NCI-H2196 treated with DMSO at 0.1 percent for 48 hours (cell line): ENCODE measurements around the gene SEPTIN10.
"Not testable (repeated sequence)": the region's sequence is repeated elsewhere in the genome, so short reads cannot be mapped to it uniquely, and the experiment has no call there.

Experiments used
- DNase-seq: peaks from one replicate; lab custom pipeline; 2025; ENCODE audit not compliant: unreplicated experiment; lab: John Stamatoyannopoulos, UW

The SEPTIN10 gene

DNA sequence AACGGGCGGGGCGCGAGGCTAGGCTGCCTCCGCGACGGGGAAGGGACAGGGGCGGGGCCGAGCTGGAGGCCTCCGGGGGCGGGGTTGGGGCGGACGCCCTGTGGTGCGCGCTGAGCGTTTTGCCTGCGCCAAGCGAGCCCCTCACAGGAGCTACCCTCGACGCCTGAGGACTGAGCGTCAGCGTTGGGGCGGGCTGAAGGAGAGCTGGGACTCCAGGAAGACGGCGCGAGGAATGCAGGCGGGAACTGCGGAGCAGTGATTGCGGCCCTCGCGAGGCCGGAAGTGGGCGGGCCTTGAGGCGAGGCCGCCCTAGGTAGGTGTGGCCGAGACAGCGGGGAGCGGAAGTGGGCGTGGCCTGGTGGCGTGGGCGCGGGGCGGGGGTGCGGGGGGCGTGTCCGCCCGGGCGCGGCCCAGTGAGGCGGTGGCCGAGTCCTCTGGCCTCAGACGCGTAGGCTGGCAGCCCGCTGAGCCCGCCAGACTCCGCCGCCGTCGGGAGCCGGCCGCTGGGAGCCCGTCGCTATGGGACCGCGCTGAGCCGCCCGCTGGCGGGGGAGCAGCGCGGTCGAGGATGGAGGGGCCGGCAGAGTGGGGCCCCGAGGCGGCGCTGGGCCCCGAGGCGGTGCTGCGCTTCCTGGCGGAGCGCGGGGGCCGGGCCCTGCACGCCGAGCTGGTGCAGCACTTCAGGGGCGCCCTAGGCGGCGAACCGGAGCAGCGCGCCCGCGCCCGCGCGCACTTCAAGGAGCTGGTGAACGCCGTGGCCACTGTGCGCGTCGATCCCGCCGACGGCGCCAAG is at the start of gene SEPTIN10, which contains the start of gene SOWAHC:
SEPTIN10 (minus strand) TSS at position 45 of the 793 bp plus-strand sequence. CDS start 139 bp downstream, outside the sequence.
SOWAHC (plus strand) TSS at position 443 of the 793 bp plus-strand sequence; CDS start at position 569, 126 bp downstream.
- peak; percentile 88 for DNase-seq

DNA sequence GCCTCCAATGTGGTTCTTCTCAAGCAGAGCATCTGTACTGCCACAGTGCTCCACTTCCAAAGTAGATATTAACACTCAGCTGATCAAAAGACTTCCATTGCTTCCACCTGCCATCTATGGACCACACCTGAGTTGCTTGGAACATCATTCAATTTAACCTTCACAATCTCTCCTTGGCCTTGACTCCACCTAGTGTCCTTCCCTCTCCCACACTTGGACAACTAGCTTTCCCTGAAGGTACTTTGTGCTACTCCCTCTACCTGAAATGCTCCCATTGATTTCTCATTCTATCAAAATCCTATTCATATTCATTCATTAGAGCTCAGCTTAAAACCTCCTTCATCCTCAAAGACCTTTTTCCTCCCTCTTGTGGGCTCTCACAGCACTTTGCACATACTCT is 49.1 kb upstream of the SEPTIN10 start:
- DNase-seq, result no peak

DNA sequence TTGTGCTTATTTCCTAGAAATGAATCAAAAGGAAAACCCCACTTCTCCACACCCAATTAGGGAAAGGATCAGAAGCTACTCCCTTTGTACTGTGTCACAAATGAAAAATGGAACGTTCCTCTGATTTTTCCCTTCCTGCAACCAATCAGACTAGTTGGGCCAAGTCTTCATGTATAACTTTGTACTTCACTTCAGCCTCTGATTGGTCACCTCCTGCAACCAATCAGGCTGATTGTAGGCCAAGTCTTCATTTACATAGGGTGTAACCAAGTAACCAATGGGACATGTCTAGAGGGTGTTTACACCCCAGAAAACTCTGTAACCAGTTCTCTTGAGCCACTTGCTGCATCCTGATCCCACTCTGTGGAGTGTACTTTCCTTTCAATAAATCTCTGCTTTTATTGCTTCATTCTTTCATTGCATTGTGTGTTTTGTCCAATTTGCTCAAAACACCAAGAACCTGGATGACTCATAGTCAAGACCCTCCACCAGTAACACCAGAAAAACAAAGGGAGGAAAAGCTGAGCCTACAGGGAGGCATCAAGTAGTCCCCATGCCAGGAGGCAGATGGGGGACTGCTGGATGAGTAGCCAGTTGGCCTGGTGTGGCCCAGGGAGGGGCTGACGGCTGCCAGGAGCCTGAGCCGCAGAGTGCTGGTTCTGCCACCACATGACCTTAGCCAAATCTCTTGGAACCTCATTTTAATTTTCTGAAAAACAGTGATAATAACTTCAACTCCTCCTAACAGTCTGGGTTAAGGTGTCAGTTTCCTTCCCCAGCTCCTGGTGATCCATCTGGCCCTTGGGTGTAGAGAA is 46.5 kb upstream of the SEPTIN10 start:
- DNase-seq, result no peak

- no peak for DNase-seq
Measured at GRCh38 chr2:109659396-109660045, 45.8 kb upstream of the SEPTIN10 start.

DNA sequence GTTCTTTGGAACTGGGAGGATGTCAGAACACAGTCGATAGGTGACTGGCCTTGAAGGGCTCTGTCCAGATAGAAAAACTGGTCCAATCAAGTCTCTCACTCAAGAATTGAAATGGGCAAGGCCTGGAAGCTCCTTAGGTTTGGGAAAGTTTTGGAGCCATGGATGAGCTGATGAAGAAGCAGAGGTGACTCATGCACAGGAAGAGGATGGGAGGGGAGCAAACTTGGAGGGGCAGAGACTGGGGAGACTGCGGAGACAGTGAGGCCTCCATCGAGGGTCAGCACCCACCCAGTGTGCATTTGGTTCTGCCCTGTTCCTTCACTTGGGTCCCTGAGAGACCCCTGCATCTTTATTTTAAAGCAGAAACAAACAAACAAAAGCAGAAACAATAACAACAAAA is 41.5 kb upstream of the SEPTIN10 start:
- no peak for DNase-seq

DNA sequence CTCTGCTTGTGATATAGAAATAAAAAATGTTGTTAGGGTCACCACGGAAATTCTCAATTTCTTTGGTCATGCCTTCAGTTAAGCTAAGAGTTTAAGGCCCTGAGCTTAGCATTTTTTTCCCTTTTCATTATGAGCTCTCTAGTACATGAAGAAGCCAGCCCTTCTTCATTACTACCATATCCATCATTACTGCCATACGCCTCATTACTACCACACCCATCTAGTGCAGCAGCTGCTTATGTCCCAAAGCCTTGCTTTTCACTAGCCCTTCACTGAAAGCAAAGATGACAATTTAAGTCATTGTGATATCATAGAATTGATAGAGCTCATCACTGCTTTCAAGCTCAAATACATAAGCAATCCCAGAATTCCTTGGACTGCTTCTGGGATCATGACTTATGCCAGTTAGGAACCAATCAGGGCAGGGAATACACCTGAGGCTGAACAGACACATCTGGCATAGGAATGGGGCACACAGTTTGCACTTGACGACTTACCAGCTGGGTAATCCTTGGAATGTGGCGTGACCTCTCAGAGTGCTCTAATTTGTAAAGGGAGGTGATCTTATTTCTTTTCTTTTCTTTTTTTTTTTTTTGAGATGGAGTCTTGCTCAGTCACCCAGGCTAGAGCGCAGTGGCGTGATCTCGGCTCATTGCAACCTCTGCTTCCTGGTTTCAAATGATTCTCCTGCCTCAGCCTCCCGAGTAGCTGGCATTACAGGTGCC is 40.7 kb upstream of the SEPTIN10 start:
- no peak for DNase-seq

GRCh38 chr2:109649736-109650695 is 36.2 kb upstream of the SEPTIN10 start:
- DNase-seq, result no peak

DNA sequence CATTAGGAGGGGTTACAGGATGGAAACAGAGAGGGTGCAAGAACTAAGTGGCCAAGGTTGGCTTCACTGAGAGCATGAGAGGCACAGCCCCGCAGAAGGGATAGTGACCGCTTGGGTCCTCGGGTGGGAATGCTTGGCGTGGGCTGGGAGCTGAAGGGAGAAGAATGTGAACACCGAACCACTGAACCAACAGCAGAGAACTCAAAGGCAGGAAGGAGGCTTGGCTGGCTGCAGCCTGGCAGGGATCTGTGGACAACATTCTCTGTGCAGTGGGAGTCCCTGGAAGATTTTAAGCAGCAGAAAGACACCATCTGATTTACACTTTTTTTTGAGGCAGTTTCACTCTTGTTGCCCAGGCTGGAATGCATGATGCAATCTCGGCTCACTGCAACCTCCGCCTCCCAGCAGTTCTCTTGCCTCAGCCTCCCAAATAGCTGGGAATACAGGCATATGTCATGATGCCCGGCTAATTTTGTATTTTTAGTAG is 34.3 kb upstream of the SEPTIN10 start:
- DNase-seq, result no peak

- DNase-seq, result no peak
Measured at GRCh38 chr2:109647636-109648035, 33.9 kb upstream of the SEPTIN10 start.

DNA sequence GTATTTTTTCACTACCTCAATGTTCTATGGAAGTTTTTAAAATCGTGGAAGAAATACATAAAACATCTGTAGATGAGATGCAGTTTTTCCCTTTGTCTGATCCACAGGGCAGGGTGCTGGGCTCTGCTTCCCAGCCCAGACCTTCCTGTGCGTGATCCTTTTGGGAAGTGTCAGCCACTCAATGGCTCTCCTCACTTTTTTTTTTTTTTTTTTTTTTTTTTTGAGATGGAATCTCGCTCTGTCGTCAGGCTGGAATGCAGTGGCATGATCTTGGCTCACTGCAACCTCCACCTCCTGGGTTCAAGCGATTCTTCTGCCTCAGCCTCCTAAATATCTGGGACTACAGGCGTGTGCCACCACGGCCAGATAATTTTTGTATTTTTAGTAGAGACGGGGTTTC is 33.2 kb upstream of the SEPTIN10 start:
- no peak for DNase-seq

GRCh38 chr2:109645412-109646184 is 31.8 kb upstream of the SEPTIN10 start:
- no peak for DNase-seq

DNA sequence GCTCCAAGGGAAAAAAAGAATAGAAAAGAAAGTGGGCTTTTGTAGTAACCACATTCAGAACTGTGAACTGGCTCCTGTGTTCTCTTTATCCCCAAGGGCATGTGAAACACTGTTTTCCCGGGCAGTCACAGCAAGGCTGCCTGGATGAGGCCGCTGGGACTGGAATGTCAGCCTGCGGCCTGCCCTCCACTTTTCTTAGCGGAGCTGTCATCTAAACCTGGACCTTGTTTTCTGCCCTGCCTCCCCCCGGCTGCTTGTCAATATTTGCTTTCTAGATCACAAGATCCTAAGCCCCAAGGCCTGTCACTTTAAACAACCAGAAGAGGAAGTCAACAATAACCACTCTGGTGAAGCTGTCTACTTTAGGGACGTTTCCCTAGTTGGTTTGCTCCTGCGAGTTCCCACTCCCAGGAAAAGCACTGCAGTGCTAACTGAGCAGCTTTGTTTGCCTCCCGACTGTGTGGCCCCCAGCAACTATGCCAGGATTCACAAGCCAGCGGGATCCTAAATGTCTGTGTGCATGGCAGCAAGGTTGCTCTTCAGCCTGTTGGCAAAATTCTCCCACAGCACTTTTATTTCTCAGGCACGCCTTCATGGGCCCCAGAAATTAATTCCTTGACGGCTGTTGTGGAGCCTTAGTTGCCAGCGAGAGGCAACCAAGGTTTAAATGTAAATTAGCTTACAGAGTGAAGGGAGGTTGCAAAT is 31.0 kb upstream of the SEPTIN10 start:
- DNase-seq, result no peak

- not testable (repeated sequence) for DNase-seq
Measured at GRCh38 chr2:109640000-109640399, 26.2 kb upstream of the SEPTIN10 start.

DNA sequence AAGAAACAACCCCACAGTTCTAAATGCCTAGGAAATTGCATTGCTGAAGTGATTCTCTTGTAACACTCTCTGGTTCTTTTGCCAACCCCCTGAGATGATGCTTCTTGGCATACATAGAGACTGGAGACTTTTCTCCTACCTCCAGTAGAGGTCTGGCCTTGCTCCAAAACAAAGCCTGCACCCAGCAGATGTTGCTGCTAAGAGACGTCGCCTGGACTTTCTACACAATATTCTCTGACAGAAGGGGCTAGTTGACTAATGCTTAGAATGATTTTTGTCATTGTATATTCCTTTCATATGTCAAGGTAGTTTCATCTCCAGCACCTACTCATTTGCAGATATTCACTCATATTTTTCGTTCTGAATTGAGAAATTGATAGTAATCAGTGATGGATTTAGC is 25.0 kb upstream of the SEPTIN10 start:
- peak; percentile 38 for DNase-seq

- no peak for DNase-seq
Measured at GRCh38 chr2:109637749-109638570, 24.2 kb upstream of the SEPTIN10 start.

DNA sequence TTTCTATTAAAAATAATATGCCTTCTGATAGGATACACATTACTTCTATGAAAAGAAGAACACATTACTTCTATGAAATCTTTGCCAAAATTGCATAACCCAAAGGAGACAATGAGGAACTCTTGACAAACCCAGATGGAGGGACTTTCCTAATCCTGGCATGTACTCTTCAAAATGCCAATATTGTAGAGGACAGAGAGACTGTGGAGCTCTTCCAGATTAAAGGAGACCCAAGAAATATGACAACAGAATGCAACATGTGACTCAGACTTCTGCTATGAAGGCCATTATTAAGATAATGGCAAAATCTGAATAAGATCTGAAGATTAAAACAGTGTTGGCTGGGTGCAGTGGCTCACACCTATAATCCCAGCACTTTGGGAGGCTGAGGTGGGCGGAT is 22.6 kb upstream of the SEPTIN10 start:
- DNase-seq, result no peak
